D721Med (cell line): ENCODE results near the gene NOM1.
"Not testable (repeated sequence)": the region's sequence is repeated elsewhere in the genome, so short reads cannot be mapped to it uniquely, and the experiment has no call there.

ENCODE experiments used
- DNase-seq: peaks from one replicate; pipeline ENCODE4 v3.0.0; 2011; ENCODE audit warnings: low spot score; ENCODE audit not compliant: insufficient read length
- FAIRE-seq: peaks from 2 replicates; lab custom pipeline; 2011; peaks lifted over from hg19 to GRCh38; lab: Jason Lieb, UNC
- TF ChIP-seq, protein P1 (sequence below): IDR thresholded peaks from 2 replicates; pipeline ENCODE4 v1.5.1; 2012; ENCODE audit warnings: mild to moderate bottlenecking, control low read depth; ENCODE audit not compliant: insufficient read depth; ENCODE audit errors: missing control alignments

Gene NOM1, protein sequence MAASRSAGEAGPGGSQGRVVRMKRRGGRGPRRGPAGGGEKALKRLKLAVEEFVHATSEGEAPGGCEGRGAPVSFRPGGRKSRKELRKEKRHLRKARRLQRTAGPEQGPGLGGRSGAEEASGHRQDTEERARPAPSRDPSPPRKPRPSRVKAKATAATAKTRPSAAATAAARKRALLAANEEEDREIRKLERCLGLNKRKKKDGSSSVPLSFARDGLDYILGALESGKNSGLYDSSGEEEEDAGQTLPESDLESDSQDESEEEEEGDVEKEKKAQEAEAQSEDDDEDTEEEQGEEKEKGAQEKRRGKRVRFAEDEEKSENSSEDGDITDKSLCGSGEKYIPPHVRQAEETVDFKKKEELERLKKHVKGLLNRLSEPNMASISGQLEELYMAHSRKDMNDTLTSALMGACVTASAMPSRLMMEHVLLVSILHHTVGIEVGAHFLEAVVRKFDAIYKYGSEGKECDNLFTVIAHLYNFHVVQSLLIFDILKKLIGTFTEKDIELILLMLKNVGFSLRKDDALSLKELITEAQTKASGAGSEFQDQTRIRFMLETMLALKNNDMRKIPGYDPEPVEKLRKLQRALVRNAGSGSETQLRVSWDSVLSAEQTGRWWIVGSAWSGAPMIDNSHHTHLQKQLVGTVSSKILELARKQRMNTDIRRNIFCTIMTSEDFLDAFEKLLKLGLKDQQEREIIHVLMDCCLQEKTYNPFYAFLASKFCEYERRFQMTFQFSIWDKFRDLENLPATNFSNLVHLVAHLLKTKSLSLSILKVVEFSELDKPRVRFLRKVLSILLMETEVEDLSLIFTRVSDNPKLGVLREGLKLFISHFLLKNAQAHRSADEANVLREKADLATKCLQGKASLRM

DNA sequence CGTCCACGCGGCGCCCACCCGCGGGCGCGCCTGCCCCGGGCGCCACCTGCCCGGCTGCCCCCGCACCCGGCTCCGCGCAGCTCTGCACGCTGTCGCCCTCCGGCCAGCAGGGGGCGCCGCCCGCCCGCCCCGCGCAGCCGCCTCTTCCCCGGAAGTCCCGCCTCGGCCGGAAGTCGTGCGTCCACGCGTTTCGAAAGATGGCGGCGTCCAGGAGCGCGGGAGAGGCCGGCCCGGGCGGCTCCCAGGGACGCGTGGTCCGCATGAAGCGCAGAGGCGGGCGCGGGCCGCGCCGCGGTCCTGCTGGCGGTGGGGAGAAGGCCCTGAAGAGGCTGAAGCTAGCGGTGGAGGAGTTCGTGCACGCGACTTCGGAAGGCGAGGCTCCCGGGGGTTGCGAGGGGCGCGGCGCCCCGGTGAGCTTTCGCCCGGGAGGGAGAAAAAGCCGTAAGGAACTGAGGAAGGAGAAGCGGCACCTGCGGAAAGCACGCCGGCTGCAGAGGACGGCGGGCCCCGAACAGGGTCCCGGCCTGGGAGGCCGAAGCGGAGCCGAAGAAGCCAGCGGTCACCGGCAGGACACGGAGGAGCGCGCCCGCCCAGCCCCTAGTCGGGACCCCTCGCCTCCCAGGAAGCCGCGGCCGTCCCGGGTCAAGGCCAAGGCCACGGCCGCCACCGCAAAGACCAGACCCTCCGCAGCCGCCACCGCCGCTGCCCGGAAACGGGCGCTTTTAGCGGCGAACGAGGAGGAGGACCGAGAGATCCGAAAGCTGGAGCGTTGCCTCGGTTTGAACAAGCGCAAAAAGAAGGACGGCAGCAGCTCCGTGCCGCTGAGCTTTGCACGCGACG lies at the start of gene NOM1:
NOM1 (plus strand) TSS at position 172 of the 840 bp plus-strand sequence; CDS start at position 198, 26 bp downstream.
- DNase-seq (peak; percentile 79), FAIRE-seq (no peak)
- TF ChIP-seq, protein P1, sequence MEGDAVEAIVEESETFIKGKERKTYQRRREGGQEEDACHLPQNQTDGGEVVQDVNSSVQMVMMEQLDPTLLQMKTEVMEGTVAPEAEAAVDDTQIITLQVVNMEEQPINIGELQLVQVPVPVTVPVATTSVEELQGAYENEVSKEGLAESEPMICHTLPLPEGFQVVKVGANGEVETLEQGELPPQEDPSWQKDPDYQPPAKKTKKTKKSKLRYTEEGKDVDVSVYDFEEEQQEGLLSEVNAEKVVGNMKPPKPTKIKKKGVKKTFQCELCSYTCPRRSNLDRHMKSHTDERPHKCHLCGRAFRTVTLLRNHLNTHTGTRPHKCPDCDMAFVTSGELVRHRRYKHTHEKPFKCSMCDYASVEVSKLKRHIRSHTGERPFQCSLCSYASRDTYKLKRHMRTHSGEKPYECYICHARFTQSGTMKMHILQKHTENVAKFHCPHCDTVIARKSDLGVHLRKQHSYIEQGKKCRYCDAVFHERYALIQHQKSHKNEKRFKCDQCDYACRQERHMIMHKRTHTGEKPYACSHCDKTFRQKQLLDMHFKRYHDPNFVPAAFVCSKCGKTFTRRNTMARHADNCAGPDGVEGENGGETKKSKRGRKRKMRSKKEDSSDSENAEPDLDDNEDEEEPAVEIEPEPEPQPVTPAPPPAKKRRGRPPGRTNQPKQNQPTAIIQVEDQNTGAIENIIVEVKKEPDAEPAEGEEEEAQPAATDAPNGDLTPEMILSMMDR = peak; percentile 74

DNA sequence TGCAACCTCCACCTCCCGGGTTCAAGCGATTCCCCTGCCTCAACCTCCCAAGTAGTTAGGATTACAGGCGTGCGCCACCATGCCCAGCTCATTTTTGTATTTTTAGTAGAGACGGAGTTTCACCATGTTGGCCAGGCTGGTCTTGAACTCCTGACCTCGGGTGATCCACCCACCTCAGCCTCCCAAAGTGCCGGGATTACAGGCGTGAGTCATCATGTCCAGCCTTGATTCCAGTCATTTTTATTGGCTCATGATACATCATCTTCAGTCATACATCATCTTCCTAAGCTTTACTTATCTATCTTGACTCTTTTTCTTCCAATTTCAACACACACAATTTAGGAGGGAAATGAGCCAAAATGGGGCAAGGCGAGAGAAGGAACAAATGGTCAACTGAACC lies 49.4 kb upstream of the NOM1 start:
- not testable (repeated sequence) for FAIRE-seq, DNase-seq

DNA sequence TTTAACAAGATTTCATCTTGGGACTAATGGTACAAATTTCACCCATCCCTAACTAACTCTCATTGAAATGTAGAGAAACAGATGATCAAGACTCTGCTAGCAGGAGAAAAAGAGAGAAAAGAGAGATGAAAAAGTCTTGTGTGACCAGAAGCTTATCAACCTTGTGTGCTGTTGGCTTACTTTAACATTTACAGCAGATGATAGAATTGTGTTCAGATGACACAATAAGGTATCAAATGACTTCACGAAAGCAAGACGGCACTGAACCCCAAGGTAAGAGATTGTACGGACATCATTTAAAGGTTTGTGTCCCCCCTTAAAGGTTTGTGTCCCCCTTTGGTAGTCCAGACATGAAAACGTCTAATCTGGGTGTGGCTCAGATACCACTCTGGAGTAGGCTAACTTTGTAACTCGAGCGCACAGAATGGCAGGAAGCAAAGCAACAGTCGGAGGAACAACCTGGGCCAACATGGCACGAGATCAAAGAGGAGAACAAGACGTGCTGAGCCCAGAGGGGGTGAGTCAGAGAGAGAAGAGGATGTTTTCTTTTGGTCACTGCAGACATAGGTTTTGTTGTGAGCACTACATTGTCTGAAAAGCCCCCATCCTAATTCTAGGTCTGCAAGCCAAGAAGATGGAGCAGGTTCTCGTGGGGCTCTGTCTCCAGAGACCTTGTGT lies 46.1 kb upstream of the NOM1 start:
- TF ChIP-seq, protein P1 = no peak
- DNase-seq (no peak), FAIRE-seq (no peak)

DNA sequence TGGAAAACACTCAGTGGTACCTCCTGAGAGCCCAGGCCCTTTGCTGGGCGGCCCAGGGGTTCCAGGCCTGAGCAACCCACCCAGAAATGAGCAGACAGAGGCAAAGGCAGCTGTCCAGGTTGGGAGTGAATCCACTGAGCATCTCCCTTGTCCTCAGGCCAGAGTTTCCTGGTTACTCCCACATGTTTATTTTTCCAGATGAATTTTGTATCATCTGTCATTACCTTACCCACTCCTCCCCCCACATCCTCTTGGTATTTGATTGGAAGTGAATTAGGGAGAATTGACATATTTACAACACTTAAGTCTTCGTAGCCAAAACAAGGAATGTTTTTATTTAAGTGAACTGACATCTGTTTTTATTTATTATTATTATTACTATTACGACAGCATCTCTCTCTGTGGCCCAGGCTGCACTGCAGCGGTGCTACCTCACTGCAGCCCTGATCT lies 43.3 kb upstream of the NOM1 start:
- DNase-seq (no peak), FAIRE-seq (no peak)
- TF ChIP-seq, protein P1 = no peak

DNA sequence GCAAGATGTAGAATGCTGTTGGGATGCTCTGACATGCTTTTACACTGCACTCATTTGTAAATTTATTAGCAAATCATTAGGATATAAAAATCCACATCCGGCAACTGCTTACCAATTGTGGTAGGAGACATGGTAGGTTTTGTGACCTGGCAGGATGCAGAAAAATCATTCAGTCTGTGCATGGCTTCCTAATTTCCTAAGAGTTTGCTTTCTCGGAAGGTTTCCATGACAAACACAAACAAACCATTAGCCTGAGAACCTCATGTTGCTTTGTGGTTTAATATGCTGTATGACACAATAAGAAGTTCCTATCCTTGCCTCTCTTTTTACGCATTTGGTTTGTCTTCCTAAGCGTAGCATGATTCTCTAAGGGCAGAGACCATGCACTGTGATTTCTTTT lies 41.9 kb upstream of the NOM1 start:
- FAIRE-seq (no peak), DNase-seq (no peak)
- TF ChIP-seq, protein P1 = no peak

DNA sequence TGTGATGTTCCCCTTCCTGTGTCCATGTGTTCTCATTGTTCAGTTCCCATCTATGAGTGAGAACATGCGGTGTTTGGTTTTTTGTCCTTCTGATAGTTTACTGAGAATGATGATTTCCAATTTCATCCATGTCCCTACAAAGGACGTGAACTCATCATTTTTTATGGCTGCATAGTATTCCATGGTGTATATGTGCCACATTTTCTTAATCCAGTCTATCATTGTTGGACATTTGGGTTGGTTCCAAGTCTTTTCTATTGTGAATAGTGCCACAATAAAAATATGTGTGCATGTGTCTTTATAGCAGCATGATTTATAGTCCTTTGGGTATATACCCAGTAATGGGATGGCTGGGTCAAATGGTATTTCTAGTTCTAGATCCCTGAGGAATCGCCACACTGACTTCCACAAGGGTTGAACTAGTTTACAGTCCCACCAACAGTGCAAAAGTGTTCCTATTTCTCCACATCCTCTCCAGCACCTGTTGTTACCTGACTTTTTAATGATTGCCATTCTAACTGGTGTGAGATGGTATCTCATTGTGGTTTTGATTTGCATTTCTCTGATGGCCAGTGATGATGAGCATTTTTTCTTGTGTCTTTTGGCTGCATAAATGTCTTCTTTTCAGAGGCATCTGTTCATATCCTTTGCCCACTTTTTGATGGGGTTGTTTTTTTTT lies 39.8 kb upstream of the NOM1 start:
- not testable (repeated sequence) for FAIRE-seq, DNase-seq

DNA sequence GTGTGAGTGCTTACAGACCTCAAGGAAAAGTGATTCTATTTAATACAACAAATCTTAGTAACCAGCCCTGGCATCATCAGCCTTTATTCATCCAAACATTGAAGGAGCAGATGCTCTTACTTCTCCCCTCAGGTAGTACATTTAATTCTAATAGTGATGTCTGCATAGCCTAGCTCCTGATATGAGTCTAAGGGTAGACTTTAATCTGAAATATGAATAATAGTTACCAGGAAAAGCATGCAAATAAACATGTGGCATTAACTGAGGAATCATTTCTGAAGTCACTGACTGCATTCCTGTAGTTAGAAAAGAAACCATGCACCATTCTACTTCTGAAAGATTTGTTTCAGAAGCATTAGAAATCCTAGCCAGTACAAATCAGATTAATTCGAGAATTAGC lies 30.9 kb upstream of the NOM1 start:
- TF ChIP-seq, protein P1 = no peak
- DNase-seq = no peak
- FAIRE-seq = no peak
